ENCODE measurements around the gene OR5K2. TPM values are rescaled to one million over a fixed set of nuclear protein-coding genes. Genes with fewer than 3 reads are reported as not detected.

Gene OR5K2
- total RNA-seq, 1 donor from 2014 or later, result not detected

Small RNA genes within 50 kb of the gene (small RNA-seq; reads per million reads assigned to genes)
- gene RPL38P4 (ENCODE audit: low replicate concordance), result not detected

Other genes starting within 250 kb of the OR5K2 start
- not detected for gene OR5H6, start 233.4 kb upstream of the OR5K2 start, total RNA-seq
- gene OR5H2, start 215.2 kb upstream of the OR5K2 start, total RNA-seq, result not detected
- not detected for gene OR5K4, start 143.8 kb upstream of the OR5K2 start, total RNA-seq
- not detected for gene OR5K3, start 107.0 kb upstream of the OR5K2 start, total RNA-seq
- gene OR5K1, start 34.5 kb upstream of the OR5K2 start, total RNA-seq, result not detected
- 79.4 TPM for gene CLDND1, start 25.2 kb downstream of the OR5K2 start, total RNA-seq
- gene GPR15, start 34.3 kb downstream of the OR5K2 start, total RNA-seq, result not detected
- 12.8 TPM for gene CPOX, start 95.9 kb downstream of the OR5K2 start, total RNA-seq

Measured in temporal lobe (tissue), 2 donors.